MM.1S (cell line): Measurements from ENCODE around the gene ECEL1.

Experiments
- EZH2 ChIP-seq: fragments of 300-600 bp; sonication (generic); optimal IDR thresholded peaks from 2 replicates; pipeline ENCODE3; 2017; ENCODE audit warnings: low read depth, mild to moderate bottlenecking, antibody characterized with exemption, low read length, mixed read lengths
- EZH2phosphoT487 ChIP-seq: fragments of 300-600 bp; sonication (generic); IDR thresholded peaks from 2 replicates; pipeline ENCODE4 v1.6.1; 2018; ENCODE audit warnings: antibody characterized with exemption, low read length
- TF ChIP-seq, protein P1 (sequence below): fragments of 300-600 bp; sonication (generic); IDR thresholded peaks from 2 replicates; pipeline ENCODE4 v1.5.1; 2016; ENCODE audit warnings: antibody characterized with exemption, low read length, mixed read lengths

DNA sequence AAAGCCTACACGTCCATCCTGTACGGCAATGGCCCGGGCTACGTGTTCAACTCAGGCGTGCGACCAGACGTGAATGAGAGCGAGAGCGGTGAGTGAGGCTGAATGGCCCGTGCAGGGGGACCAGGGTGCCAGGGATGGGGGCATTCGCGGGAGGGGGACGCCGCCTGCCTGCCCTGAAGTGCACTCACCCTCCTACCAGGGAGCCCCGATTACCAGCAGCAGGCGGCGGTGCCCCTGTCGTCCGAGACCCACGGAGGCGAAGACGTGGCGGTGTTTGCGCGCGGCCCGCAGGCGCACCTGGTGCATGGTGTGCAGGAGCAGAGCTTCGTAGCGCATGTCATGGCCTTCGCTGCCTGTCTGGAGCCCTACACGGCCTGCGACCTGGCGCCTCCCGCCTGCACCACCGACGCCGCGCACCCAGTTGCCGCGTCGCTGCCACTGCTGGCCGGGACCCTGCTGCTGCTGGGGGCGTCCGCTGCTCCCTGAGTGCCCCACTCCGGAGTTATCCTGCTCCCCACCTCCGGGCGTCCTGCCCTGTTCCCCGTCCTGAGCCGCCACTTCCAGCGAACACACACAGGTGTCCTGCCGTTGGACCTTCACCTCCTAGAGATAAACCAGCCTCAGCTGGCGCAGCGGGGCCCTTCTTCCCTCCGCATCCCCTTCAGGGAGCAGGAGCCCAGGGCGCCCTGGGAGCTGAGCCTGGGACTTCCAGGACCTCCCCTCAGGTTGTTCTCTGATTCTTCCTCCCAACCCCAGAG lies 28.8 kb downstream of the ECEL1 start:
- TF ChIP-seq, protein P1, sequence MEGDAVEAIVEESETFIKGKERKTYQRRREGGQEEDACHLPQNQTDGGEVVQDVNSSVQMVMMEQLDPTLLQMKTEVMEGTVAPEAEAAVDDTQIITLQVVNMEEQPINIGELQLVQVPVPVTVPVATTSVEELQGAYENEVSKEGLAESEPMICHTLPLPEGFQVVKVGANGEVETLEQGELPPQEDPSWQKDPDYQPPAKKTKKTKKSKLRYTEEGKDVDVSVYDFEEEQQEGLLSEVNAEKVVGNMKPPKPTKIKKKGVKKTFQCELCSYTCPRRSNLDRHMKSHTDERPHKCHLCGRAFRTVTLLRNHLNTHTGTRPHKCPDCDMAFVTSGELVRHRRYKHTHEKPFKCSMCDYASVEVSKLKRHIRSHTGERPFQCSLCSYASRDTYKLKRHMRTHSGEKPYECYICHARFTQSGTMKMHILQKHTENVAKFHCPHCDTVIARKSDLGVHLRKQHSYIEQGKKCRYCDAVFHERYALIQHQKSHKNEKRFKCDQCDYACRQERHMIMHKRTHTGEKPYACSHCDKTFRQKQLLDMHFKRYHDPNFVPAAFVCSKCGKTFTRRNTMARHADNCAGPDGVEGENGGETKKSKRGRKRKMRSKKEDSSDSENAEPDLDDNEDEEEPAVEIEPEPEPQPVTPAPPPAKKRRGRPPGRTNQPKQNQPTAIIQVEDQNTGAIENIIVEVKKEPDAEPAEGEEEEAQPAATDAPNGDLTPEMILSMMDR: no peak
- TF ChIP-seq EZH2phosphoT487: no peak
- no peak for TF ChIP-seq EZH2
